ENCODE results near the gene SLIT3.
"Not testable (repeated sequence)": the region's sequence is repeated elsewhere in the genome, so short reads cannot be mapped to it uniquely, and the experiment has no call there.

SLIT3 gene

DNA sequence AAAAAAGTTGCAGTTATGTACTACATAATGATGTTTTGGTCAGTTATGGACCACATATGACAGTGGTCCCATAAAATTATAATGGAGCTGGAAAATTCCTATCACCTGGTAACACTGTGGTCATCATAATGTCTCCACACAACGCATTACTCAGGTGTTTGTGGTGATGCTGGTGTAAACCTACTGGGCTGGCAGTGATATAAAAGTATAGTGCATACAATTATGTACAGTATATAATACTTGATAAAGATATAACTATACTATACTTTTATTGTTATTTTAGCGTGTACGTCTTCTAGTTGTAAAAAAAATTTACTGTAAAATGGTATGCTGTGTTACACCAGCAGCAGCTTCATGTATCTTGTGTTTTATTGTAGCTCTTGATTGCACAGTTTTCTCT lies 655.7 kb downstream of the SLIT3 start:
- Histone ChIP-seq H3K4me3 (replicated peaks; ENCODE audit: insufficient read depth, low read length) (no peak overlapping the region), H3K27me3 (ENCODE audit: insufficient read depth, poor library complexity, severe bottlenecking) (peaks cover 3% of the 10 kb centered on the region), H3K27ac (replicated peaks) (no peak overlapping the region)
- DNase-seq (ENCODE audit: low read depth in 1 of 2, low spot score in 1 of 2), result no peak
- TF ChIP-seq POLR2AphosphoS5 (IDR thresholded peaks at IDR 0.05; ENCODE audit: low read depth) (no peak), SPI1 (IDR thresholded peaks at IDR 0.05; ENCODE audit: borderline replicate concordance, low read depth) (no peak), GABPA (IDR thresholded peaks at IDR 0.05; ENCODE audit: low read depth) (no peak)
- TF ChIP-seq, protein P1, sequence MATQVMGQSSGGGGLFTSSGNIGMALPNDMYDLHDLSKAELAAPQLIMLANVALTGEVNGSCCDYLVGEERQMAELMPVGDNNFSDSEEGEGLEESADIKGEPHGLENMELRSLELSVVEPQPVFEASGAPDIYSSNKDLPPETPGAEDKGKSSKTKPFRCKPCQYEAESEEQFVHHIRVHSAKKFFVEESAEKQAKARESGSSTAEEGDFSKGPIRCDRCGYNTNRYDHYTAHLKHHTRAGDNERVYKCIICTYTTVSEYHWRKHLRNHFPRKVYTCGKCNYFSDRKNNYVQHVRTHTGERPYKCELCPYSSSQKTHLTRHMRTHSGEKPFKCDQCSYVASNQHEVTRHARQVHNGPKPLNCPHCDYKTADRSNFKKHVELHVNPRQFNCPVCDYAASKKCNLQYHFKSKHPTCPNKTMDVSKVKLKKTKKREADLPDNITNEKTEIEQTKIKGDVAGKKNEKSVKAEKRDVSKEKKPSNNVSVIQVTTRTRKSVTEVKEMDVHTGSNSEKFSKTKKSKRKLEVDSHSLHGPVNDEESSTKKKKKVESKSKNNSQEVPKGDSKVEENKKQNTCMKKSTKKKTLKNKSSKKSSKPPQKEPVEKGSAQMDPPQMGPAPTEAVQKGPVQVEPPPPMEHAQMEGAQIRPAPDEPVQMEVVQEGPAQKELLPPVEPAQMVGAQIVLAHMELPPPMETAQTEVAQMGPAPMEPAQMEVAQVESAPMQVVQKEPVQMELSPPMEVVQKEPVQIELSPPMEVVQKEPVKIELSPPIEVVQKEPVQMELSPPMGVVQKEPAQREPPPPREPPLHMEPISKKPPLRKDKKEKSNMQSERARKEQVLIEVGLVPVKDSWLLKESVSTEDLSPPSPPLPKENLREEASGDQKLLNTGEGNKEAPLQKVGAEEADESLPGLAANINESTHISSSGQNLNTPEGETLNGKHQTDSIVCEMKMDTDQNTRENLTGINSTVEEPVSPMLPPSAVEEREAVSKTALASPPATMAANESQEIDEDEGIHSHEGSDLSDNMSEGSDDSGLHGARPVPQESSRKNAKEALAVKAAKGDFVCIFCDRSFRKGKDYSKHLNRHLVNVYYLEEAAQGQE (IDR thresholded peaks at IDR 0.05; ENCODE audit: insufficient replicate concordance, low read depth), result no peak
- TF ChIP-seq, protein P2, sequence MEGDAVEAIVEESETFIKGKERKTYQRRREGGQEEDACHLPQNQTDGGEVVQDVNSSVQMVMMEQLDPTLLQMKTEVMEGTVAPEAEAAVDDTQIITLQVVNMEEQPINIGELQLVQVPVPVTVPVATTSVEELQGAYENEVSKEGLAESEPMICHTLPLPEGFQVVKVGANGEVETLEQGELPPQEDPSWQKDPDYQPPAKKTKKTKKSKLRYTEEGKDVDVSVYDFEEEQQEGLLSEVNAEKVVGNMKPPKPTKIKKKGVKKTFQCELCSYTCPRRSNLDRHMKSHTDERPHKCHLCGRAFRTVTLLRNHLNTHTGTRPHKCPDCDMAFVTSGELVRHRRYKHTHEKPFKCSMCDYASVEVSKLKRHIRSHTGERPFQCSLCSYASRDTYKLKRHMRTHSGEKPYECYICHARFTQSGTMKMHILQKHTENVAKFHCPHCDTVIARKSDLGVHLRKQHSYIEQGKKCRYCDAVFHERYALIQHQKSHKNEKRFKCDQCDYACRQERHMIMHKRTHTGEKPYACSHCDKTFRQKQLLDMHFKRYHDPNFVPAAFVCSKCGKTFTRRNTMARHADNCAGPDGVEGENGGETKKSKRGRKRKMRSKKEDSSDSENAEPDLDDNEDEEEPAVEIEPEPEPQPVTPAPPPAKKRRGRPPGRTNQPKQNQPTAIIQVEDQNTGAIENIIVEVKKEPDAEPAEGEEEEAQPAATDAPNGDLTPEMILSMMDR (IDR thresholded peaks at IDR 0.05; ENCODE audit: insufficient read depth, low read length), result no peak

DNA sequence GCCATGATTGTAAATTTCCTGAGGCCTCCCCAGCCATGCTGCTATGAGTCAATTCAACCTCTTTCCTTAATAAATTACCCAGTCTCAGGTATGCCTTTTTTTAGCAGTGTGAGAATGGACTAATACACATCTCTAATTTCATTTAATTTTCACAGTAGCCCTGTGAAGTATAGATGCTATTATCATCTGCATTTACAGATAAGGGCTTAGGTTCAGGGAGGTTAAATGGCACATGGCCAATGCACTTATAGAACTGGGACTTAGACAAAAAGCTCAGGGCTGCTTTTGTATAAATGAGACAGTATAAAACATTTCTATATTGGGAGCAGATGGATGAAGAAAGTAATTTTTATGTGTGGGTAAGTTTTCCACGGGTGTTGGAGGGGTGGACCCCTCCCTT lies 658.9 kb downstream of the SLIT3 start:
- DNase-seq (ENCODE audit: low read depth in 1 of 2, low spot score in 1 of 2), result no peak
- Histone ChIP-seq H3K27ac (replicated peaks) (no peak overlapping the region), H3K4me3 (replicated peaks; ENCODE audit: insufficient read depth, low read length) (no peak overlapping the region), H3K27me3 (ENCODE audit: insufficient read depth, poor library complexity, severe bottlenecking) (no peaks in the 10 kb centered on the region)
- TF ChIP-seq, protein P2 (IDR thresholded peaks at IDR 0.05; ENCODE audit: insufficient read depth, low read length), result no peak
- TF ChIP-seq SPI1 (IDR thresholded peaks at IDR 0.05; ENCODE audit: borderline replicate concordance, low read depth) (no peak), POLR2AphosphoS5 (IDR thresholded peaks at IDR 0.05; ENCODE audit: low read depth) (no peak), GABPA (IDR thresholded peaks at IDR 0.05; ENCODE audit: low read depth) (no peak)
- TF ChIP-seq, protein P1 (IDR thresholded peaks at IDR 0.05; ENCODE audit: insufficient replicate concordance, low read depth), result no peak

DNA sequence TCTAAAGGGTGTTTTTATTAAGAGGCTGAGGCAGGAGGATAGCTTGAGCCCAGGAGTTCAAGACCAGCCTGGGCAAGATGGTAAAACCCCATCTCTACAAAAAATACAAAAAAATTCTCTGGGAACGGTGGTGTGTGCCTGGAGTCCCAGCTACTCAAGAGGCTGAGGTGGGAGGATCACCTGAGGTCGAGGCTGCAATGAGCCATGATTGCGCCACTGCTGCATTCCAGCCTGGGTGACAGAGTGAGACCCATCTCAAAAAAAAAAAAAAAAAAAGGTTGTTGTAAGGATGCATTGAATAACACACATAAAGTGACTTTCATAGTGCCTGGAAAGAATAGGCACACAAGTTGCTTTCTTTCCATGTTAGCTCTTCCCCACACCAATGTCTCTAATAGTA lies 662.1 kb downstream of the SLIT3 start:
- H3K27me3 ChIP-seq (ENCODE audit: insufficient read depth, poor library complexity, severe bottlenecking); H3K4me3 ChIP-seq (replicated peaks; ENCODE audit: insufficient read depth, low read length); H3K27ac ChIP-seq (replicated peaks); DNase-seq (ENCODE audit: low read depth in 1 of 2, low spot score in 1 of 2): not testable (repeated sequence)

DNA sequence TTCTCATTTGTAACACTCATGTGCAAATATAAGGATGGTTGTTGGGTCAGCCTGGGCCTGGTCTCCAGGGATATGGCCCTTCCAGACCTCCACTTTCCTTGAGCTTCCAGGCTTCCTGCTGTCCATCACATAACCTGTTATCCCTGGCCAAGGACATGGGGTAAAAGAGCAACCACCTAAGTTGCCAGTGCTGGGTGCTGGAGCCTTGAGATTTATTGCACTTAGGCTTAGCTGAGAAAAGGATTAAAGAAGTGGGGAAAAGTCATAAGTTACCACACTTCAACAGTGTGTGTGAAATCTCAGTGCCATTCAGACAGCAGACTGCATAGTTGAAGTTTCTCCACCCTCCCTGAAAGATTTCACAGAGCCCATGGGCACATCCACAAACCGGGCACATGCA lies 663.1 kb downstream of the SLIT3 start:
- Histone ChIP-seq H3K4me3 (replicated peaks; ENCODE audit: insufficient read depth, low read length) (no peak overlapping the region), H3K27me3 (ENCODE audit: insufficient read depth, poor library complexity, severe bottlenecking) (no peaks in the 10 kb centered on the region), H3K27ac (replicated peaks) (no peak overlapping the region)
- DNase-seq (ENCODE audit: low read depth in 1 of 2, low spot score in 1 of 2), result no peak
- TF ChIP-seq SPI1 (IDR thresholded peaks at IDR 0.05; ENCODE audit: borderline replicate concordance, low read depth), result no peak
- TF ChIP-seq POLR2AphosphoS5 (IDR thresholded peaks at IDR 0.05; ENCODE audit: low read depth), result no peak
- TF ChIP-seq, protein P2 (IDR thresholded peaks at IDR 0.05; ENCODE audit: insufficient read depth, low read length), result no peak
- no peak for TF ChIP-seq GABPA (IDR thresholded peaks at IDR 0.05; ENCODE audit: low read depth)
- TF ChIP-seq, protein P1 (IDR thresholded peaks at IDR 0.05; ENCODE audit: insufficient replicate concordance, low read depth), result no peak
